IMR-90 (cell line): ENCODE results near the gene KRT33A.

Experiments used
- BHLHE40 ChIP-seq: fragments of 150-350 bp; IDR thresholded peaks from 2 replicates; pipeline ENCODE4 v1.6.1; 2016; ENCODE audit warnings: mild to moderate bottlenecking, low read depth, low read length
- CEBPB ChIP-seq: IDR thresholded peaks from 2 replicates; pipeline ENCODE4 v1.6.1; 2012; ENCODE audit warnings: low read depth, low read length, improper control_type of control experiment
- CTCF ChIP-seq: conservative IDR thresholded peaks from 2 replicates; pipeline ENCODE4 v1.5.1; 2012; ENCODE audit warnings: mild to moderate bottlenecking, low read depth, low read length, improper control_type of control experiment
- ELK1 ChIP-seq: fragments of 150-350 bp; IDR thresholded peaks from 2 replicates; pipeline ENCODE4 v1.6.1; 2016; ENCODE audit warnings: low read depth, mild to moderate bottlenecking, low read length, moderate library complexity, borderline replicate concordance
- MAZ ChIP-seq: IDR thresholded peaks from 2 replicates; pipeline ENCODE4 v1.6.1; 2012; ENCODE audit warnings: low read depth, mild to moderate bottlenecking, low read length, improper control_type of control experiment, moderate library complexity, borderline replicate concordance
- NFE2L2 ChIP-seq: fragments of 150-350 bp; IDR thresholded peaks from 2 replicates; pipeline ENCODE4 v1.6.1; 2016; ENCODE audit warnings: low read depth, mild to moderate bottlenecking, low read length
- POLR2A ChIP-seq: IDR thresholded peaks from 2 replicates; pipeline ENCODE4 v1.6.1; 2012; ENCODE audit warnings: mild to moderate bottlenecking, low read depth, low read length
- RAD21 ChIP-seq: IDR thresholded peaks from 2 replicates; pipeline ENCODE4 v1.6.1; 2012; ENCODE audit warnings: low read length, improper control_type of control experiment
- RCOR1 ChIP-seq: IDR thresholded peaks from 2 replicates; pipeline ENCODE4 v1.6.1; 2012; ENCODE audit warnings: mild to moderate bottlenecking, low read length, improper control_type of control experiment; ENCODE audit not compliant: insufficient replicate concordance
- RFX5 ChIP-seq: IDR thresholded peaks from 2 replicates; pipeline ENCODE4 v1.8.0; 2012; ENCODE audit warnings: low read depth, mild to moderate bottlenecking, low read length, moderate library complexity
- SMC3 ChIP-seq: fragments of 150-350 bp; IDR thresholded peaks from 2 replicates; pipeline ENCODE4 v1.6.1; 2016; ENCODE audit warnings: low read depth, mild to moderate bottlenecking, antibody characterized with exemption, low read length, moderate library complexity
- USF2 ChIP-seq: fragments of 150-350 bp; IDR thresholded peaks from 2 replicates; pipeline ENCODE4 v1.6.1; 2017; ENCODE audit warnings: mild to moderate bottlenecking, antibody characterized with exemption, low read length, low read depth

GRCh38 chr17:41392278-41392677 lies 41.6 kb upstream of the KRT33A start:
- TF ChIP-seq CTCF, result no peak
- no peak for TF ChIP-seq POLR2A
- no peak for TF ChIP-seq BHLHE40
- TF ChIP-seq RFX5, result no peak
- TF ChIP-seq ELK1, result no peak
- TF ChIP-seq RAD21, result no peak
- no peak for TF ChIP-seq SMC3
- TF ChIP-seq CEBPB, result no peak
- no peak for TF ChIP-seq MAZ
- TF ChIP-seq USF2, result no peak
- no peak for TF ChIP-seq NFE2L2
- TF ChIP-seq RCOR1, result no peak
